Measurements from ENCODE around the gene AARS2.
"Not testable (repeated sequence)": the region's sequence is repeated elsewhere in the genome, so short reads cannot be mapped to it uniquely, and the experiment has no call there.

The AARS2 gene

DNA sequence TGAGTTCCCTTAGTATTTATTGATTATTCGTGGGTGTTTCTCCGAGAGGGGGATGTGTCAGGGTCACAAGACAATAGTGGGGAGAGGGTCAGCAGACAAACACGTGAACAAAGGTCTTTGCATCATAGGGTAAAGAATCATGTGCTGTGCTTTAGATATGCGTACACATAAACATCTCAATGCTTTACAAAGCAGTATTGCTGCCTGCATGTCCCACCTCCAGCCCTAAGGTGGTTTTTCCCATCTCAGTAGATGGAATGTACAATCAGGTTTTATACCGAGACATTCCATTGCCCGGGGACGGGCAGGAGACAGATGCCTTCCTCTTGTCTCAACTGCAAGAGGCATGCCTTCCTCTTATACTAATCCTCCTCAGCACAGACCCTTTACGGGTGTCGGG is 15.1 kb upstream of the AARS2 start:
- DNase-seq = not testable (repeated sequence)

DNA sequence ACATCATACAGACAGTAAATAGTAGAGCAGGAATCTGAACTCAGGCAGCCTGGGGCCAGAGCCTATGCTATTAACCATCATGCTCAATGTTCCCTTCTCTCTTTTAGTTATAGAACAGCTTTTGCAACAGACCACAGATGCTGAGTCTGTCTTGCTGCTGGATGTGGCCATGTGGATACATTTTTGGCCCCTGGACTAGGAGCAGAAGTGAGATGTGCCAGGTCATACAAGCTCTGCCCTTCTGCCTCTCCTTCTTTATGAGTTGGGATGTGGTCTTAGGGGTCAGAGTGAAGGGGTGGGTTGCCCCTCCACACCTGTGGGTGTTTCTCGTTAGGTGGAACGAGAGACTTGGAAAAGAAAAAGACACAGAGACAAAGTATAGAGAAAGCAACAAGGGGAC is 14.6 kb upstream of the AARS2 start:
- DNase-seq = no peak

DNA sequence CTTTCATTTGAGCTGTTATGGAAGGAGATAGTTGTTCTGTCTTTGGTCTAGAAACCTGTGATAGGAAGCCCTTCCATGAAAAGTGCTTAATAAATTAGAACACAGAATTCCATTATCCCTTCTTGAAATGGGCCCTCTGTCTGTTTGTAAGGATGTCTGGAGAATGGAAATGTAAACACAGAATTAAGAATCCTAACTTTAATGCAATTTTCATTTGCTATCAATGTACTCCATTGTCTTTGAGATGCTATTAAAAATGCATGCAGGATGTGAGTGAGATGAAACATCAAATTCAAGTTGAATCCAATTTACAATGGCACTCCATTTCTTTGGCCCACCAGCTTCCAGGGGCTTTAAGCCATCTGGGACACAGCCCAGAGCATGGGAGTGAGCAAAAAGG is 13.9 kb upstream of the AARS2 start:
- DNase-seq = no peak

DNA sequence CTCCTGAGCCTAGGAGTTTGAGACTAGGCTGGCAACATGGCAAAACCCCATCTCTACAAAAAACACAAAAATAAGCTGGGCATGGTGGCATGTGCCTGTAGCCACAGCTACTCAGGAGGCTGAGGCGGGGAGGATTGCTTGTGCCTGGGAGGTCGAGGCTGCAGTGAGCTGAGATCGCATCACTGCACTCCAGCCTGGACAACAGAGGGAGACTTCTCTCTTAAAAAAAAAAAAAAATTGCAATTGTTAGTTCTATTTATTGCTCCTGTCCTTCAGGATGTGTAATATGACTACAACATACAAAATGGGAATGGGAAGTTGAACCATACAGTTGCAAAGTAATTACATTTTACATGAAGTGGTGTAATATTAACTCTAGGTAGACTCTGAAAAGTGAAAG is 8.1 kb upstream of the AARS2 start:
- no peak for DNase-seq

DNA sequence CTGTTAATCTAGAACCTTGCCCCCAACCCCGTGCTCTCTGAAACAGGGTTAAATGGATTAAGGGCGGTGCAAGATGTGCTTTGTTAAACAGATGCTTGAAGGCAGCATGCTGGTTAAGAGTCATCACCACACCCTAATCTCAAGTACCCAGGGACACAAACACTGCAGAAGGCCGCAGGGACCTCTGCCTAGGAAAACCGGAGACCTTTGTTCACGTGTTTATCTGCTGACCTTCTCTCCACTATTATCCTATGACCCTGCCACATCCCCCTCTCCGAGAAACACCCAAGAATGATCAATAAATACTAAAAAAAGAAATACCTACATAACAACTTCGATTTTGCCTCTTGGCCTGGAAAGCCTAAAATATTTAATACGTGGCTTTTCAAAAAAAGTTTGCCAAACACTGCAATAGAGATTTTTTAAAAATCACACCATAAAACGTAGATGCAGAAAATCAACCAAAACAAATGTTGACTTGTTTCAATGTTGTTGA is 4.0 kb upstream of the AARS2 start:
- DNase-seq = not testable (repeated sequence)

DNA sequence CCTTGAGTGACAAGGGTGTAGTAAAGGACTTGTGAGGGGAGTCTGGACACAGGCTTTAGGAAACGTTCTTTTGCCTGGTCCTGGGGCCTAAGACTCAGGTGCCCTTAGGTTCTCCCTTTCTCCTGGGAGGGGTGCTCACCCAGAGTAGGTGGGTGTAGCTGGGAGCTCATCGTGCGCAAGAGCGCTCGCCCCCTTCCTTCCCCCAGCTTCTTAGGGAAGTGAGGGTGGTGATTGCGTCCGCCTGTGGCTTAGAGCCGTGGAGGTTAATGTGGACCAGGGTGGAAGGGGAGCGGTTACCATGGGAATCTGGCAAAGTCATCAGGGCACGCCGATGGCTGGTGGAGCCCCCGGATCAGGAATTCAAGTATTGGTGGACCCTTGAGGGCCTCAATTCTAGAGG is 3.3 kb upstream of the AARS2 start:
- DNase-seq = no peak

DNA sequence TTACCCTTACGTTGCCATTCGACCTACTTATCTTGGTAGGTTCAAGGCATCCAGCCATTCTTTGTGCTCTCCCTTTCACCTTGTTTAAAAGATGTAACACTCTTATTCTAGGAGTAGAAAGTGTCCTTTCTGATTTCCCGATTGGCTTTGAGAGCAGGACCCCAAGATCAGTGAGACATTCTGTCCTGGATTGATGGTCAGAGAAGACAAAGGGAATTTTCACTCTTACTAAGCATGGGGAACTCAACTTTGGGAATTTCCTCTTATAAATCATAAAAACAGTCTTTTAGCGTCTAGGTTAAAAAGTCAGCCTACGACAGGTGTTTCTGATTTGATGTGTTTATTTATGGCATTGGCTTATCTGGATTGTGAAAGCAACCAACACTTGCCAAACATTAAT is 2.8 kb upstream of the AARS2 start:
- no peak for DNase-seq

DNA sequence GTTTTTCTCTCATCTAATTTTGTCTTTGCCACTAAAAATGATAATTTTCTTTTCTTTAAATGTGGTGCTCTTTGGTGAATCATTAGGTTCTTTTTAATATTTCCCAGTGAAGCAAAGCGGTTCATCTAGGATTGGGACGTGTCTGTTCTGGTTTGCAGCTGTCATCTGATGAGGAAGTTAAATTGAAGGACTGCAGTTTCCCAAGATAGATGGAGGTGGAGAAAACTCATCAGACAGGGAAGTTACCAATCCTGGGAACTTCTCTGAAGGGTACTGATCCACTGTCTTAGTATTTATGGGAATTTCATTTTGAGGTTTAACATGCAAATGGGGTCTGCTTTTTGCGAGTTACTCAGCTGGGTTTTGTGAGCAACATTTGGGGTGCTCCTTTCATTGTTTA is 2.4 kb upstream of the AARS2 start:
- DNase-seq = no peak

DNA sequence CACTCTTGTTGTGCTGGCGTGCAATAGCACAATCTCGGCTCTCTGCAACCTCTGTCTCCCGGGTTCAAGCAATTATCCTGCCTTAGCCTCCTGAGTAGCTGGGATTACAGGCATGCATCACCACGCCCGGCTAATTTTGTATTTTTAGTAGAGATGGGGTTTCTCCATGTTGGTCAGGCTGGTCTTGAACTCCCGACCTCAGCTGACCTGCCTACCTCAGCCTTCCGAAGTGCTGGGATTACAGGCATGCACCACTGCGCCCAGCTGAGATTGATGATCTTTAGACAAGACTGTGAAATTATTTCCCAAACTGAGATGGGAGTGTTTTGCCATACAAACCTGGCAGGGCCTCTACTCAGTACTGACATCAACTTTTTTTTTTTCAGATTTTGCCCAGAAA is 1.5 kb upstream of the AARS2 start:
- not testable (repeated sequence) for DNase-seq

DNA sequence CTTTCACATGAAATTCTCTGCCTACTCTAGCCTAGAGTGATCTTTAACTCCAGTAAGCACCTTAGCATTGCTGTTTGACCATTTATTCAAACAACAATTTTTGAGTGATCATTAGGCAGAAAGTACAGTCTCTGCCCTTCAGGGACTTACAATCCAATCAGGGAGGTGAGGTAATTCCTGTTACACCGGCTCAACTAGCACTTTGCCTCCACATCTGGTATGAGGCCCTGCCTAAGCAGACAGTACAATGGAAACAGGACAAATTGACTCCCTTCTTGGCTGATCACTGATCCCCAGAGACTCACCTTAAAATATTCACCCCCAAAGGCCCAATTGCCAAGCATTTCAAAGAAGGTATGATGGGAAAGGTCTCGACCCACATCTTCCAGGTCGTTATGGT is 1.4 kb downstream of the AARS2 start:
- no peak for DNase-seq

DNA sequence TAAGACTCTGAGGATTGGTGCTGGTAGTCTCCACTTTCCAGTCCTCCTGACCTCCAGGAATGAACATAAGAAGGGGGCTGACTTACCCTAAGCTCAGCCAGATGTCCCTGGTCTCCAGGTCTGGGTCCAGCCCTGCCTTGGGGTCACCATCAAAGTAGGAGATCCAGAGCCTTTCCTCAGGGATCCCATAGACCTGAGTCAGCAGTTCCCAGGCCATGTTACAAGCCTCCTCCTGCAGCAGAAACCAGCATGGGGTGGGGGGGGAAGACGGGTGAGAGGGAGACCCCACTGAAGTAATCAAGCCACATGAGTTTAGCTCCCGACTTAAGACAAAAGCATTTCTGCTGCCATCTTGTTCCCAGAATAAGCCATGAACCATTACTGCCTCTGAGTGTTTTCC is 1.8 kb downstream of the AARS2 start:
- no peak for DNase-seq

DNA sequence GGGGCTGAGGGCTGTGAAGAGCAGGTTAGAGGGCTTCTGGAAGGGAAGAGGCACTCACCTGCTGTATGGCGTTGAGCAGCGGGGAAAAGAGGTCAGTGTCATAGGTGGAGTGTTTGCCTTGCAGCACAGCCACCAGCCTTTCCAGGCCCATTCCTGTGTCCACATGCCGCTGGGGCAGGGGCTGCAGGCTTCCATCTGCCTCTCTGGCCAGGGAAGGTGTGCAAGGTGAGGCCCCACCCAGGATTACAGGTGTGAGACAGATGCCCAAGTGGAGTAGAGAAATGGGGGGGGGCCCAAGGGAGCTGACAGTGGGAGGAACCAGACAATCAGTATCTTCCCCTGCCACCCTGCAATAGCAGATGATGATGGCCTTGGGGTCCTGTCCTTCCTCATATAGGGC is 2.9 kb downstream of the AARS2 start:
- DNase-seq = no peak

DNA sequence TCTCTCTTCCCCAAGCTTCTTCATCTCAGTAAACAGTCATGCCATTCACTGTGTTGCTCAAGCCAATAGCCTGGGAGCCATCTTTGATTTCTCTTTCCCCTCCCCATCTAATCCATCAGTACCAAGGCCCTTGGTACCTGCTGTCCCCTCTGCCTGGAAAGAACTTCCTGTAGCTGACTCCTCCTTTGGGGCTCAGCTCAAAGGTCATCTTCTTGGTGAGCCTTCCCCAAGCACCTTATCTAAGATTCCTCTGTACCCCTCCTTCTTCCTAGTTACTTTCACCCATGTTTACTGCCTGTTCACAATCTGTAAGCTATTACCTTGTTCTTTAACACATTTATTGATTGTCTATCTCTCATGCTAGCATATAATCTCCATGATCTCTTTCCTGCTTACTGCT is 3.5 kb downstream of the AARS2 start:
- no peak for DNase-seq

DNA sequence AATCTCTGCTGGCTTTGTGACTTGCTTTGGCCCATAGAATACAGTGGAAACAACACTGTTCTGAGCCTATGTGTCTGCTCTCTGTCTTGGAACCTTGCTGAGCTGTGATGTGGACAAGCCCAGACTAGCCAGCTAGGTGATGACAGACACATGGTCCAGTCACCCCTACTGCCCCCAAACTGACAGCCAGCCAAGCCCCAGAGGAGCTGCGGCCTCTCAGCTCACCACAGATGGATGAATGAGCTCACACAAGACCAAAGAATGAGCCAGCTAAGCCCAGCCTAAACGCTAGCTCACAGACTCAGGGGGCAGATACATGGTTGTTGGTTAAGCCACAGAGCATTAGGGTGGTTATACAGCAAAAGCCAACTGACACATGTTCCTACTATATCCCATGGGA is 4.1 kb downstream of the AARS2 start:
- DNase-seq = no peak

DNA sequence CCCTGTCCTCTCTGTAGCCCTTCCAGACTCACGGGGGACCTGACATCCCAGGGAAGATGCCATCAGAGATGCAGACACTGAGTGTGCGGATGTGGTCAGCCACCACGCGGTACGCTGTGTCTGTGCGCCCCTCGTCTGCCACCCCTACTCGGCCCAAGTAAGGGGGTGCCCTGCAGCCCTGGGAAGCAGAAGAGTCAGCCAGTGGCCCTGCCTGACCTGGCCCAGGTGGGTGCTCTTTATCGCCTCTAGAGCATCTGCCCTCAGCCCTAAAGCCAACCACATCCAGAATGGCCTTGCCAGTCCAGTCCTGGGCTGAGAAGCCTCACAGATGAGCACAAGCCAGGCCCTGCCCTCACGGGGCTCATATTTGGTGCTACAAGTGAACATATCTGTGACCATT is 5.9 kb downstream of the AARS2 start:
- DNase-seq = no peak

DNA sequence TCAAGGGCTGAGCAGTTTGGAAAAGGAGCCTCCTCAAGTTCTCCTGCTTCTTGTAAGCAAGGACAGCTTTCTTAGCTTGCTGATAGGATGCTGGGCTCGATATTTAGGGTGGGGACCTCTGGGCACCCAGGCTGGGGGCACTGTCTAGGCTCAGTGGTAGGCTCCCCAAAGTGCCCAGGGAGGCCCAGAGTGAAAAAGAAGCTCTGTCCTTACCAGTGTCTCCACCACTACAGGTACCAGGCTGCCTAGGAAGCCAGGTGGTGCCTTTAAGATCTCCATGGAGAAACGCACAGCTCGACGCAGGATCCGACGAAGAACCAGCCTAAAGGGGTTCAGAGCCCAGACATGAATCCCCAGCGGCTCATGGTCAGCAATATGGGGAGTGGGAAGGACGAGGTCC is 6.4 kb downstream of the AARS2 start:
- no peak for DNase-seq

DNA sequence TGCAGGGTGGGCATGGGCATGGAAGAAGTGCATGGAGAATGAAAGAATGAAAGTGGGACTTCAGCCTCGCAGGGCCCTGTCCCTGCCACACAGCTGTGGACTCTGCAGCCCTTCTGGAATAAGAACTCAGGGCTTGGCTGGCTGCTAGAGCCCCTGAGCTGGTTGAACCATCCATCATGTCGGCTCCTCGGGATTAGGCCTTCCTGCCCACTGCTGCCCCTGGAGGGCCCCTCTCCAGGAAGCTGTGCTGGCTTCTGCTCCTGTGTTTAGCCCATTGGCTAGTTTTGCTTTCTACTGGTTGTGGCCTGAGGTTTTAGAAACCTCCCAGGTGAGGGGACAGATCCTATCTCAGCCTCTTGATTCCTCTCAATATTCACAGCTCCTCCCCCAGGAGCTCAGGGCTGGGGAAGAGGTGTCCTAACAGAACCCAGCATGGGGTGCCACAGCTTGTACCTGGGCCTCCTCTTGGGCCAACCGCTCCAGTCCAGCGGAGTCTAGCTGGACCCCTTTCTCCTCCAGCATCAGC is 7.9 kb downstream of the AARS2 start:
- no peak for DNase-seq

DNA sequence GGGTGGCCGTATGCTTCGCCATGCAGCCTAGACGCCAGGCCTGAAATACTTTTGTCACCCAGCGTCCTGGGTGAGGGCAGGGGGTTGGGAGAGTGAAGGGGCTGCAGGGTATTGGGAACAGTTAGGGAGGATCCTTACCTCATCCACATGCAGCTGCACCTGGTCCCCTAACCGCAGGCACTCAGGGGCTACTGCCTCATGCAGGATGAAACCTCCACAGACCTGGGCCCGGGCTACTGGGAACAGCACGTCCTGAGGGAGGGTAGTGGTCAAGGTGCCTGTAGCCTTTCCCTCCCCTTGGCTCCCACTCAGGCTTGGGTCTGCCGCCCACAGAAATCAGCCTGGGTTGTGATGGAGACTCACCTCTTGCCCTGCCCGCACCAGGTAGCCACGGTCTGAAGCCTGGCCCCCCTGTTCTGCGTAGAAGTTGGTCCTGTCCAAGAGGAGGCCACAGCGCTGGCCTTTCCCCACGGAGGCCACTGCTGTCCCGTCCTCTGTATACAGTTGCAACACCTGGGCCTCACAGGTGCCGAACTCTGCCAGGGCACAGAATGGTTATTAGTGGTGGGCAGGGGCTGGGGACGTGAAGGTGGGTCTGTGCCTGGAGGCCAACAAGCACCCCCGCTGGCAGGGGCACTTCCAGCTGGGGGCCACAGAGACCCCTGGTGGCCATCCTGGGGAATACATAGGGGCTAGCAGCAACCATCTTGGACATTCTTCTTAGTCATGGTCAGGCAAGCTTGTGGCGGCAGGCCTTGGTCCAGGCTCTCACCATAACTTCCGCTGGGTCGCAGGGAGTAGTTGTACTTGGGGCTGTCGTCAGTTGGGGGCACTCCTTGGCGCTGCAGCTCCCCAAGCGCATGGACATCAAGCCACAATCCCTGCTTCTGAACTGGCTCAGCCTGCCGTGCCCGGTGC is 8.6 kb downstream of the AARS2 start:
- DNase-seq = peak; percentile 55

DNA sequence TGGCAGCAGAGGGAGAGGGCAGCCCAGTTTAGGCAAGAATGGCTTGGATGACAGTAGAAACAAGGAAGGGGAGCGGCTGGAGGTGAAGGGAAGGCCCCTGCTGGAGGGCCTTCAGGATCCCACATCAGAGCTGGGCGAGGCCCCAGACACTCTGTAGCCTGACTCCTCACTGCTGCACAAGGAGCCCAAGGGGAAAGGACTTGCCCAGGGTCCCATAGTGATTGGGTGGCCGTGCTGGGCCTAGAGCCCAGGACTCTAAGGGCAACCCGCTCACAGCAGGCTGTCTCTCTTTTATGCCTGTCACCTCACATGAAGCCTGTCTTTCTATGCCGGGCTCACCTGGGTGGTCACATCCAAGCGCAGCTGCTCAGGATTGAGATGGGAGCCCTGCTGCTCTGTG is 9.3 kb downstream of the AARS2 start:
- DNase-seq = no peak

DNA sequence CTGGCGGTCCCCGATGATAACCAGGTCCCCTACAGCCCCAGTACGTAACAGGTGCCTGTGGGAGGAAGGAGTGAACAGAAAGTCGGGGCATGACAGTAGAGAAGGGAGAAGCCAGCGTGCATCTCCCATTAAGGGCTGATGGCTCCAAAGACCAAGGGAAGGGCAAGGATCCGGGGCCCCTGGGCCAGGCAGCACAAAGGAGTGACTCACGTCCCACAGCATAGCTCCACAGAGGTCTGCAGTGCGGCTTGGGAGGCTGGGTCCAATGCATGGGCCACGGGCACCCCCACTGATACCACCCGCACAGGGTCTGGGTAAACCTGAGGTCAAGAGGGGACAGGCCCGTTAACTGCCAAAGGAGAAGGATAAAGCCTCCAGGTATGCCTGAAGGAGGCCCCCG is 10.3 kb downstream of the AARS2 start:
- no peak for DNase-seq

DNA sequence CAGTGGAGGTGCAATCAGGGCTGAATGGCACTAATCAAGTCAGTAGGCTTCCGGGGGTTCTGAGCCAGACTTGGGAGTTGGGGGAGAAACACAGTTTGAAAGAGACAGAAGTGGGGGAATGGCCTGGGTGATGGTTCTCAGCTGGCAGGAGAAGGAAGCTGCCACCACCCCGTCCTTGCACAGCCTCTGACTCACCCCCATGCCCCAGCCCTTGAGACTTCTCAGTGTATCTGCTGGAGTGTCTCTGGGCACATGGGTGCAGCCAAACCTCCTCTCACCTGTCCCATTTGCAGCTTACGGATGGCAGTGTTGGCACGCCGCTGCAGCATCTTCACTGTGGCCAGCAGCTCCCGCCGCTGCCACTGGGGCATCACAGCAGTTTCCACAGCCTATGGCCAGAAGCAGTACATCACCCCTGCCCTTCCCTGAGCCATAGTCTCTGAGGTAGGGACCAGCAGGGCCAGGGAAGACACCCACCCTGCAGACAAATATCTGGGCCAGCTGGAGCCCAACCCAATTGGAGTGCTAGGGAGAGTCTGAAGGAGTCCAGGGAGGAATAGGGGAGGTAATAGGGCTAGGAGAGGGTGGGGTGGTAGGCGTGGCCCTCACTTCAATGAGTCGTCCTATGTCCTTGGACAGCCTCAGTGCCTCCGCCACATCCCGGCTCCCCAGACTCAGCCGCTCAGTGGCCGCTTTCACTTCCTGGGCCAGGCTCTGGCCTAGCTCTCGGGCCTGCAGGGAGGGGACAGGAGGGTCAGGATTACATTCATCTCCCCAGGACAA is 11.2 kb downstream of the AARS2 start:
- no peak for DNase-seq

DNA sequence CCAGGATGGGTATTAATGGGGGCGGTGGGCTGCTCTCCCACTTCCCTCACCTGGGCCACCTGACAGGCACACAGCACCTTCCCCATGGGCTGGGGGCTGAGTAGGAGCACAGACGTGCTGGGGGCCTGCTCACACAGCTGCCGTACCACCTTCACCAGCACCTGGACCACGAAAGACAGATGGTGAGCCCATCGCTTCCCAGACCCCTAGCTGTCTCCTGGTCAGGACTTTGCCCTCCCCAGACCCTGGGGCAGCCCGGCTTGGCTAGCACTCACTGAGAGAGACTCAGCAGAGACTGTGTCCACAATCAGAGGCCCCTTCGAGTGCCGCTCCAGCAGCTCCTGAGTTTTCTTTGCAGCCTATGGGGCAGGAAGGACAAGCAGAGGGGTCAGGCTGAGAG is 12.0 kb downstream of the AARS2 start:
- no peak for DNase-seq

DNA sequence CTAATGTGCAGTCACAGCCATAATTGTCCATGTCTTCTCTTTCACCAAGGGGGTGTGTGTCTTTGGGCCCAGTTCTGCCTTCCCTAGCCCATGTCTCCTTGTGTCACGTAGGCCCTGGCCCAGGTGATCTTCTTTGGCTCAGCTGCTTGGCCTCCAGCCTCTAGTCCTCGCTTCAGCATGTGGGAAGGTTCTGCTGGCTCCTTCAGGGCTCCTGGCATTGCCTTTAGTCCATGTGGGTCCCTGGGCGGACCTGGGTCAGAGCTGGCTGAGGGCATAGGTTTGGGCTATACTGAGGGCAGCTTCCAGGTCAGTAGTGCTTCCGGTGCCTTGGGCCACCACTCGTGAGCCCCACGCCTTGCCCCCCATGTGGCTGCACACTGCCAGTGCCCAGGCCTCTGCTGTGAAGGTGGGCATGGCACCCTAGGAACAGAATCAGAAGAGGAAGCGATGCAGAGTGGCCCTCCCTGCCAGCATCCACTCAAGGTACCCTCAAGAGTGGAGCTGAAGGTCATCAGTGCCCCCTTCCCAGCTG is 12.8 kb downstream of the AARS2 start:
- no peak for DNase-seq

DNA sequence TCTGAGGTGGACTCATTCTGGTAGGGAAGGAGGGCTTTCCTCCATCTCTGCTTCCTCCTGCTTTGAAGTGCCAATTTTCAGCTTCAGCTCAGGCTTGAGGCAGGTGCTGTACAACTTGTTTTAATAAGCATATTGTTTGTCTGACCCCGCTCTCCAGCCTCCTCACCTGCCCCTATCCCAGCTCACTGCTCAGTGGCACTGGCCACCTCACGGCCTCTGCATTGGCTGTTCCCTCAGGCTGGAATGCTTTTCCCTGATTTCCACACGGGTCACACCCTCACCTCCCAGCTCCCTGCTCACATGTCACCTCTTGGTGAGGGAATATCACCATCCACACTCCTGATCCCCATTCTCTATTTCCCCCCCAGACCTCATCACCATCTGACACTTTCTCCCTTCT is 14.3 kb downstream of the AARS2 start:
- DNase-seq = no peak

Data from activated T-cell treated with anti-CD3 and anti-CD28 coated beads, Interleukin-2, amount 50 U/mL, for 1 hour (primary cell).